Astrocyte (in vitro differentiated cells and primary cell): ENCODE data around the gene AUTS2. TPM values are rescaled to one million over a fixed set of nuclear protein-coding genes. Genes with fewer than 3 reads are reported as not detected.

Experiments
- DNase-seq: peaks from one replicate; pipeline ENCODE4 v3.0.0-alpha.2; 2010; ENCODE audit warnings: low read depth
- FAIRE-seq: peaks from 2 replicates; lab custom pipeline; 2011; peaks lifted over from hg19 to GRCh38; lab: Jason Lieb, UNC
- H2AFZ ChIP-seq: 2 replicates; pipeline ENCODE4 v1.6.0; 2012; ENCODE audit warnings: low read depth, low read length, inconsistent platforms
- H3K27ac ChIP-seq: 2 replicates; pipeline ENCODE4 v1.5.1; 2011; ENCODE audit warnings: low read depth, low read length, inconsistent platforms
- H3K27me3 ChIP-seq: 2 replicates; pipeline ENCODE4 v1.6.0; 2011; ENCODE audit warnings: low read length, inconsistent platforms; ENCODE audit not compliant: insufficient read depth
- H3K36me3 ChIP-seq: 2 replicates; pipeline ENCODE4 v1.5.1; 2011; ENCODE audit warnings: low read length, inconsistent platforms; ENCODE audit not compliant: insufficient read depth
- H3K4me1 ChIP-seq: 2 replicates; pipeline ENCODE4 v1.5.1; 2011; ENCODE audit warnings: low read length, inconsistent platforms; ENCODE audit not compliant: insufficient read depth
- H3K4me2 ChIP-seq: 2 replicates; pipeline ENCODE4 v1.6.0; 2012; ENCODE audit warnings: low read length, inconsistent platforms
- H3K4me3 ChIP-seq: 2 replicates; pipeline ENCODE4 v1.5.1; 2011; ENCODE audit warnings: low read depth, mild to moderate bottlenecking, low read length, inconsistent platforms; ENCODE audit not compliant: insufficient read depth
- H3K79me2 ChIP-seq: 2 replicates; pipeline ENCODE4 v1.6.0; 2012; ENCODE audit warnings: mild to moderate bottlenecking, low read length, inconsistent platforms; ENCODE audit not compliant: insufficient read depth
- H3K9ac ChIP-seq: 2 replicates; pipeline ENCODE4 v1.6.0; 2012; ENCODE audit warnings: mild to moderate bottlenecking, low read length, inconsistent platforms
- H3K9me3 ChIP-seq: 2 replicates; pipeline ENCODE4 v1.5.1; 2012; ENCODE audit warnings: low read depth, mild to moderate bottlenecking, low read length, inconsistent platforms; ENCODE audit not compliant: insufficient read depth
- H4K20me1 ChIP-seq: 2 replicates; pipeline ENCODE4 v1.6.0; 2012; ENCODE audit warnings: low read length, inconsistent platforms; ENCODE audit not compliant: insufficient read depth
- H3K27ac Mint-ChIP-seq: one replicate; pipeline ENCODE4 v1.8.0; 2021; ENCODE audit warnings: mild to moderate bottlenecking, mixed read lengths; ENCODE audit not compliant: unreplicated experiment
- H3K27me3 Mint-ChIP-seq: one replicate; pipeline ENCODE4 v1.8.0; 2021; ENCODE audit warnings: low read depth, mixed read lengths; ENCODE audit not compliant: unreplicated experiment
- H3K36me3 Mint-ChIP-seq: one replicate; pipeline ENCODE4 v1.8.0; 2021; ENCODE audit warnings: low read depth, mixed read lengths; ENCODE audit not compliant: unreplicated experiment
- H3K4me1 Mint-ChIP-seq: one replicate; pipeline ENCODE4 v1.8.0; 2021; ENCODE audit warnings: low read depth, mixed read lengths; ENCODE audit not compliant: unreplicated experiment
- H3K4me3 Mint-ChIP-seq: one replicate; pipeline ENCODE4 v1.8.0; 2021; ENCODE audit warnings: mild to moderate bottlenecking, moderate library complexity, mixed read lengths; ENCODE audit not compliant: unreplicated experiment
- H3K9me3 Mint-ChIP-seq: one replicate; pipeline ENCODE4 v1.8.0; 2021; ENCODE audit warnings: mild to moderate bottlenecking, mixed read lengths; ENCODE audit not compliant: unreplicated experiment
- EZH2 ChIP-seq: IDR thresholded peaks from 2 replicates; pipeline ENCODE4 v1.6.1; 2012; ENCODE audit warnings: mild to moderate bottlenecking, low read length, inconsistent platforms; ENCODE audit not compliant: insufficient read depth
- total RNA-seq: library from RNA; stranded (reverse); gene quantifications from 2 replicates; pipeline ENCODE4 v1.2.1, GENCODE V29; 2021
- TF ChIP-seq, protein P1 (sequence below): IDR thresholded peaks from 2 replicates; pipeline ENCODE4 v1.5.1; 2011; ENCODE audit warnings: low read depth, mild to moderate bottlenecking, inconsistent platforms, low read length, moderate library complexity; ENCODE audit not compliant: insufficient read depth

Gene AUTS2
- total RNA-seq, 1 donor from 2014 or later, result 73.2 TPM

GRCh38 chr7:69691327-69691726 is 93.1 kb downstream of the AUTS2 start:
- peaks cover 8% of the 10 kb centered on the region for H3K4me1 Mint-ChIP-seq
- peaks cover 4% of the 10 kb centered on the region for H3K79me2 ChIP-seq
- no peak overlapping the region for H3K4me3 Mint-ChIP-seq
- no peak overlapping the region for H3K27ac ChIP-seq
- H3K36me3 ChIP-seq, result no peaks in the 10 kb centered on the region
- no peak overlapping the region for H2AFZ ChIP-seq
- H3K9me3 ChIP-seq, result no peaks in the 10 kb centered on the region
- H3K27me3 Mint-ChIP-seq, result no peaks in the 10 kb centered on the region
- DNase-seq, result no peak
- no peak overlapping the region for H3K4me3 ChIP-seq
- no peak overlapping the region for H3K27ac Mint-ChIP-seq
- H3K27me3 ChIP-seq, result no peaks in the 10 kb centered on the region
- H4K20me1 ChIP-seq, result peaks cover 37% of the 10 kb centered on the region
- TF ChIP-seq, protein P1, sequence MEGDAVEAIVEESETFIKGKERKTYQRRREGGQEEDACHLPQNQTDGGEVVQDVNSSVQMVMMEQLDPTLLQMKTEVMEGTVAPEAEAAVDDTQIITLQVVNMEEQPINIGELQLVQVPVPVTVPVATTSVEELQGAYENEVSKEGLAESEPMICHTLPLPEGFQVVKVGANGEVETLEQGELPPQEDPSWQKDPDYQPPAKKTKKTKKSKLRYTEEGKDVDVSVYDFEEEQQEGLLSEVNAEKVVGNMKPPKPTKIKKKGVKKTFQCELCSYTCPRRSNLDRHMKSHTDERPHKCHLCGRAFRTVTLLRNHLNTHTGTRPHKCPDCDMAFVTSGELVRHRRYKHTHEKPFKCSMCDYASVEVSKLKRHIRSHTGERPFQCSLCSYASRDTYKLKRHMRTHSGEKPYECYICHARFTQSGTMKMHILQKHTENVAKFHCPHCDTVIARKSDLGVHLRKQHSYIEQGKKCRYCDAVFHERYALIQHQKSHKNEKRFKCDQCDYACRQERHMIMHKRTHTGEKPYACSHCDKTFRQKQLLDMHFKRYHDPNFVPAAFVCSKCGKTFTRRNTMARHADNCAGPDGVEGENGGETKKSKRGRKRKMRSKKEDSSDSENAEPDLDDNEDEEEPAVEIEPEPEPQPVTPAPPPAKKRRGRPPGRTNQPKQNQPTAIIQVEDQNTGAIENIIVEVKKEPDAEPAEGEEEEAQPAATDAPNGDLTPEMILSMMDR, result no peak
- TF ChIP-seq EZH2, result no peak
- no peaks in the 10 kb centered on the region for H3K4me1 ChIP-seq
- no peaks in the 10 kb centered on the region for H3K9me3 Mint-ChIP-seq
- H3K9ac ChIP-seq, result no peak overlapping the region
- H3K4me2 ChIP-seq, result no peak overlapping the region
- no peak for FAIRE-seq
- H3K36me3 Mint-ChIP-seq, result no peaks in the 10 kb centered on the region

- Mint-ChIP-seq H3K4me1 (peaks cover 8% of the 10 kb centered on the region), H3K27me3 (no peaks in the 10 kb centered on the region), H3K27ac (no peak overlapping the region), H3K36me3 (no peaks in the 10 kb centered on the region), H3K9me3 (no peaks in the 10 kb centered on the region), H3K4me3 (no peak overlapping the region)
- Histone ChIP-seq H3K4me1 (no peaks in the 10 kb centered on the region), H3K9me3 (no peaks in the 10 kb centered on the region), H4K20me1 (peaks cover 41% of the 10 kb centered on the region), H3K4me2 (no peak overlapping the region), H3K27ac (no peak overlapping the region), H3K36me3 (no peaks in the 10 kb centered on the region), H2AFZ (no peak overlapping the region), H3K79me2 (peaks cover 4% of the 10 kb centered on the region), H3K27me3 (no peaks in the 10 kb centered on the region), H3K9ac (no peak overlapping the region), H3K4me3 (no peak overlapping the region)
- TF ChIP-seq, protein P1, result no peak
- no peak for TF ChIP-seq EZH2
- DNase-seq (no peak), FAIRE-seq (no peak)
Observed at GRCh38 chr7:69691734-69692133, 93.5 kb downstream of the AUTS2 start.

- peaks cover 8% of the 10 kb centered on the region for H3K4me1 Mint-ChIP-seq
- H3K9me3 Mint-ChIP-seq, result no peaks in the 10 kb centered on the region
- Histone ChIP-seq H3K9me3 (no peaks in the 10 kb centered on the region), H3K4me3 (no peak overlapping the region), H3K36me3 (no peaks in the 10 kb centered on the region), H4K20me1 (peaks cover 48% of the 10 kb centered on the region), H3K27ac (no peak overlapping the region), H3K27me3 (no peaks in the 10 kb centered on the region), H3K79me2 (peaks cover 4% of the 10 kb centered on the region), H3K4me2 (no peak overlapping the region), H2AFZ (no peak overlapping the region), H3K9ac (no peak overlapping the region), H3K4me1 (no peaks in the 10 kb centered on the region)
- FAIRE-seq (no peak), DNase-seq (no peak)
- TF ChIP-seq, protein P1, result no peak
- TF ChIP-seq EZH2, result no peak
- H3K4me3 Mint-ChIP-seq, result no peak overlapping the region
- H3K27me3 Mint-ChIP-seq, result no peaks in the 10 kb centered on the region
- H3K36me3 Mint-ChIP-seq, result no peaks in the 10 kb centered on the region
- no peak overlapping the region for H3K27ac Mint-ChIP-seq
Observed at GRCh38 chr7:69692611-69693010, 94.3 kb downstream of the AUTS2 start.
